Camera-type eye (tissue), 1 donor: ENCODE data around the gene LAIR2. TPM values are rescaled to one million over a fixed set of nuclear protein-coding genes. Genes with fewer than 3 reads are reported as not detected.

ENCODE experiments used
- total RNA-seq: library from RNA; depleted of rRNA; stranded (reverse); fragments of >200 nt; gene quantifications from one replicate; pipeline ENCODE4 v1.2.3, GENCODE V29; 2014

The LAIR2 gene
- not detected for total RNA-seq

GRCh38 chr19:54502518-54503048 lies at the start of gene LAIR2:
Gene LAIR2 (plus strand): TSS chr19:54502831. CDS start chr19:54502919, 88 bp downstream.

GRCh38 chr19:54463531-54464043 lies 39.0 kb upstream of the LAIR2 start, which contains the start of gene LENG9:
Gene LENG9 (minus strand): TSS chr19:54463778. CDS start chr19:54463526, 252 bp downstream.

GRCh38 chr19:54473071-54473891 lies 29.4 kb upstream of the LAIR2 start, which contains the start of gene CDC42EP5:
Gene CDC42EP5 (minus strand): TSS chr19:54473296. CDS start chr19:54465547, 7,749 bp downstream.

Other genes starting within 250 kb of the LAIR2 start
- 2.1 TPM for gene LILRB5, start 245.6 kb upstream of the LAIR2 start, total RNA-seq
- 1.2 TPM for gene LILRB2, start 221.7 kb upstream of the LAIR2 start, total RNA-seq
- 0.93 TPM for gene LILRA5, start 189.7 kb upstream of the LAIR2 start, total RNA-seq
- gene LILRA4, start 163.7 kb upstream of the LAIR2 start, total RNA-seq, result not detected
- 5.1 TPM for gene LAIR1, start 137.9 kb upstream of the LAIR2 start, total RNA-seq
- gene TTYH1, start 87.4 kb upstream of the LAIR2 start, total RNA-seq, result 99.3 TPM
- 132 TPM for gene LENG8, start 53.6 kb upstream of the LAIR2 start, total RNA-seq
- 2.7 TPM for gene LENG9, start 39.1 kb upstream of the LAIR2 start, total RNA-seq
- gene CDC42EP5, start 29.5 kb upstream of the LAIR2 start, total RNA-seq, result 16.4 TPM
- gene LILRA2, start 71.0 kb downstream of the LAIR2 start, total RNA-seq, result not detected
- gene LILRA1, start 90.8 kb downstream of the LAIR2 start, total RNA-seq, result 0.22 TPM
- gene LILRB1, start 127.7 kb downstream of the LAIR2 start, total RNA-seq, result 0.71 TPM
- gene LILRB4, start 160.2 kb downstream of the LAIR2 start, total RNA-seq, result 0.71 TPM
- gene KIR3DL3, start 221.6 kb downstream of the LAIR2 start, total RNA-seq, result not detected
- gene KIR2DL3, start 235.7 kb downstream of the LAIR2 start, total RNA-seq, result not detected